Measurements from ENCODE around the gene MUC20.

DNA sequence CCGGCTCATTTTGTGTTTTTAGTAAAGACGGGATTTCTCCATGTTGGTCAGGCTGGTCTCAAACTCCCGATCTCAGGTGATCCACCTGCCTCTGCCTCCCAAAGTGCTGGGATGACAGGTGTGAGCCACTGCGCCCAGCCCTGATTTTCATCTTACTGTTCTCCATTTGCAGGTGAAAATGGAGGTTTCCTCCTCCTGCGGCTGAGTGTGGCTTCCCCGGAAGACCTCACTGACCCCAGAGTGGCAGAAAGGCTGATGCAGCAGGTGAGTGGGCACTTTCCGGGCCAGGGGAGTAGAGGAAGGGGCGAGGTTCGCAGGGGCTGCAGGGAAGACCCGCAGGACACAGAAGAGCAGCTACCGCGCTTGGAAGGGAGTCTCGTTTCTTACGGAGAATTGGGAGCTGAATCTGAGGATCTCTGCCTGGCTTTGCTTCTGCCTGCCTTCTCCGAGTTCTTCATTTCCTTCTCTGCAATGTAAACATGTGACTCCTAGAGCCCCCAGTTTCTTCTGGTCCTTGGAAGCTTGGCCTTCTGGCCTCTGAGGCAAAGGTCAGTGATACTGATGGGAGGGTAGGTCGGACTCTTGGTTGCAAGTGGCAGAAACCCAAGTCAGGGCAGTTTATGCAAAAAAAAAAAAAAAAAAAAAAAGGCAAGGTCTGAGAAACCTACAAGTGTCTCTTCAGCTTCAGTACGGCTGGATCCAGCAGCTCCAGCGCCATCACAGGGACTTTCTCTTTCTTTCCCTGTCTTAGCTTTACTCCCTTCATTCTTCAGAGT is 8.9 kb downstream of the MUC20 start:
- no peak for TF ChIP-seq CTCF (IDR thresholded peaks at IDR 0.05; ENCODE audit: low read depth, low read length, missing input control)
- no peak for TF ChIP-seq YY1 (IDR thresholded peaks at IDR 0.05)
- TF ChIP-seq EGR1 (IDR thresholded peaks at IDR 0.05; ENCODE audit: low read depth in 2 of 2) = no peak
- no peak for TF ChIP-seq GABPA (IDR thresholded peaks at IDR 0.05 in 1 of 2, conservative IDR thresholded peaks at IDR 0.05 in 1 of 2)
